Activated CD4-positive, alpha-beta T cell treated with anti-CD3 and anti-CD28 coated beads for 1 hour (primary cell): Measurements from ENCODE around the gene TP63.
"Not testable (repeated sequence)": the region's sequence is repeated elsewhere in the genome, so short reads cannot be mapped to it uniquely, and the experiment has no call there.

Experiments used
- DNase-seq: peaks from one replicate; pipeline ENCODE4 v3.0.0-alpha.2; 2020

The TP63 gene

GRCh38 chr3:189728915-189729314, 97.7 kb downstream of the TP63 start:
- no peak for DNase-seq

- no peak for DNase-seq
Observed at GRCh38 chr3:189734061-189734460, 102.9 kb downstream of the TP63 start.

- DNase-seq, result no peak
Observed at GRCh38 chr3:189735913-189736312, 104.7 kb downstream of the TP63 start.

- no peak for DNase-seq
Observed at GRCh38 chr3:189737071-189737470, 105.9 kb downstream of the TP63 start.

GRCh38 chr3:189737619-189738018, 106.4 kb downstream of the TP63 start:
- DNase-seq, result no peak

- DNase-seq, result no peak
Observed at GRCh38 chr3:189739378-189739777, 108.2 kb downstream of the TP63 start.

GRCh38 chr3:189740156-189740555, 109.0 kb downstream of the TP63 start:
- DNase-seq, result no peak

- no peak for DNase-seq
Observed at GRCh38 chr3:189744235-189744634, 113.0 kb downstream of the TP63 start.

GRCh38 chr3:189745622-189746021, 114.4 kb downstream of the TP63 start:
- DNase-seq, result no peak

GRCh38 chr3:189748046-189748445, 116.9 kb downstream of the TP63 start:
- no peak for DNase-seq

GRCh38 chr3:189750972-189751371, 119.8 kb downstream of the TP63 start:
- not testable (repeated sequence) for DNase-seq

- DNase-seq, result no peak
Observed at GRCh38 chr3:189754356-189754755, 123.2 kb downstream of the TP63 start.

- DNase-seq, result no peak
Observed at GRCh38 chr3:189756582-189757078, 125.4 kb downstream of the TP63 start.

- DNase-seq, result no peak
Observed at GRCh38 chr3:189758186-189758585, 127.0 kb downstream of the TP63 start.

GRCh38 chr3:189766416-189766815, 135.2 kb downstream of the TP63 start:
- no peak for DNase-seq

GRCh38 chr3:189771842-189772450, 140.8 kb downstream of the TP63 start:
- no peak for DNase-seq

- DNase-seq, result no peak
Observed at GRCh38 chr3:189772584-189772983, 141.4 kb downstream of the TP63 start.

GRCh38 chr3:189773056-189773455, 141.9 kb downstream of the TP63 start:
- DNase-seq, result no peak

GRCh38 chr3:189776149-189776824, 145.1 kb downstream of the TP63 start:
- no peak for DNase-seq

GRCh38 chr3:189778340-189778950, 147.3 kb downstream of the TP63 start:
- DNase-seq, result no peak

- no peak for DNase-seq
Observed at GRCh38 chr3:189779166-189779565, 148.0 kb downstream of the TP63 start.

- no peak for DNase-seq
Observed at GRCh38 chr3:189780546-189781270, 149.5 kb downstream of the TP63 start.

- DNase-seq, result no peak
Observed at GRCh38 chr3:189781415-189781814, 150.2 kb downstream of the TP63 start.
